Liver (tissue), 3 donors: ENCODE data around the gene EDAR.

Experiments used
- CTCF ChIP-seq: fragments of 150-350 bp; IDR thresholded peaks from 2 replicates; pipeline ENCODE4 v1.5.1; 2017; ENCODE audit warnings: improper control_type of control experiment, low read depth, low read length; ENCODE audit not compliant: missing input control
- HNF4A ChIP-seq, 2 donors: conservative IDR thresholded peaks; 2 replicates each; pipeline ENCODE4 v1.6.1; 2016; ENCODE audit warnings: antibody characterized with exemption in 2 of 2, mild to moderate bottlenecking in 2 of 2
- REST ChIP-seq: IDR thresholded peaks from 2 replicates; pipeline ENCODE4 v1.6.1; 2016; ENCODE audit warnings: antibody characterized with exemption, mild to moderate bottlenecking
- donor health status: healthy.
- donor health status: healthy.

- no peak for TF ChIP-seq CTCF
- TF ChIP-seq REST, result no peak
- no peak for TF ChIP-seq HNF4A (conservative IDR thresholded peaks at IDR 0.05)
Measured at GRCh38 chr2:108935271-108935741, 53.7 kb downstream of the EDAR start.
